HEK293 (cell line): ENCODE results near the gene RYR2.
"Not testable (repeated sequence)": the region's sequence is repeated elsewhere in the genome, so short reads cannot be mapped to it uniquely, and the experiment has no call there.

Experiments
- HOXD13 ChIP-seq: sonication (generic); formaldehyde crosslinking; IDR thresholded peaks from 2 replicates; pipeline ENCODE4 v1.8.0; 2022; ENCODE audit warnings: missing genetic modification reagents, borderline replicate concordance
- SETDB1 ChIP-seq: IDR thresholded peaks from one replicate; pipeline ENCODE4 v1.6.1; 2017; ENCODE audit warnings: mild to moderate bottlenecking, low read length, moderate library complexity, mixed read lengths; ENCODE audit not compliant: insufficient read length
- TCF7L2 ChIP-seq: IDR thresholded peaks from 2 replicates; pipeline ENCODE4 v1.6.1; 2011; ENCODE audit warnings: low read depth, mild to moderate bottlenecking, inconsistent platforms, low read length, moderate library complexity, borderline replicate concordance
- ZBTB48 ChIP-seq: fragments of 450-650 bp; formaldehyde crosslinking; IDR thresholded peaks from 2 replicates; pipeline ENCODE4 v1.5.1; 2016; ENCODE audit warnings: missing biosample characterization, missing genetic modification characterization
- ZFP37 ChIP-seq: fragments of 450-650 bp; formaldehyde crosslinking; IDR thresholded peaks from 2 replicates; pipeline ENCODE4 v1.5.1; 2016; ENCODE audit warnings: missing biosample characterization, missing genetic modification characterization
- ZNF10 ChIP-seq: fragments of 450-650 bp; formaldehyde crosslinking; IDR thresholded peaks from 2 replicates; pipeline ENCODE4 v1.5.1; 2017; ENCODE audit warnings: missing biosample characterization, missing genetic modification characterization
- ZNF132 ChIP-seq: fragments of 450-650 bp; formaldehyde crosslinking; IDR thresholded peaks from 2 replicates; pipeline ENCODE4 v1.5.1; 2017; ENCODE audit warnings: missing biosample characterization, missing genetic modification characterization, borderline replicate concordance
- ZNF776 ChIP-seq: fragments of 450-650 bp; formaldehyde crosslinking; IDR thresholded peaks from 2 replicates; pipeline ENCODE4 v1.5.0; 2017; ENCODE audit warnings: missing biosample characterization, missing genetic modification characterization, borderline replicate concordance
- ZNF830 ChIP-seq: fragments of 450-650 bp; IDR thresholded peaks from 2 replicates; pipeline ENCODE4 v1.5.0; 2018; ENCODE audit warnings: missing biosample characterization, missing genetic modification characterization, low read depth, mild to moderate bottlenecking, moderate library complexity
- TF ChIP-seq, protein P1 (sequence below): fragments of 450-650 bp; formaldehyde crosslinking; IDR thresholded peaks from 2 replicates; pipeline ENCODE4 v1.5.1; 2016; ENCODE audit warnings: missing biosample characterization, missing genetic modification characterization
- TF ChIP-seq, protein P2 (sequence below): fragments of 450-650 bp; formaldehyde crosslinking; IDR thresholded peaks from 2 replicates; pipeline ENCODE4 v1.5.1; 2016; ENCODE audit warnings: missing biosample characterization, missing genetic modification characterization, low read depth
- TF ChIP-seq, protein P3 (sequence below): fragments of 450-650 bp; formaldehyde crosslinking; IDR thresholded peaks from 2 replicates; pipeline ENCODE4 v1.5.1; 2016; ENCODE audit warnings: missing biosample characterization, missing genetic modification characterization
- TF ChIP-seq, protein P4 (sequence below): fragments of 450-650 bp; formaldehyde crosslinking; IDR thresholded peaks from 2 replicates; pipeline ENCODE4 v1.5.1; 2016; ENCODE audit warnings: missing biosample characterization, missing genetic modification characterization, low read depth

DNA sequence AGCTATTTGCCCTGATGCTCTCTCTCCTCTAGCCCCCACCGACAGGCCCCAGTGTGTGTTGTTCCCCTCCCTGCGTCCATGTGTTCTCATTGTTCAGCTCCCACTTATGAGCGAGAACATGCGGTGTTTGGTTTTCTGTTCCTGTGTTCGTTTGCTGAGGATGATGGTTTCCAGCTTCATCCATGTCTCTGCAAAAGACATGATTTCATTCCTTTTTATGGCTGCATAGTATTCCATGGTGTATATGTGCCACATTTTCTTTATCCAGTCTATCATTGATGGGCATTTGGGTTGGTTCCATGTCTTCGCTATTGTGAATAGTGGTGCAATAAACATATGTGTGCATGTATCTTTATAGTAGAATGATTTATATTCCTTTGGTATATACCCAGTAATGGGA, 110.0 kb downstream of the RYR2 start:
- TF ChIP-seq, protein P1, sequence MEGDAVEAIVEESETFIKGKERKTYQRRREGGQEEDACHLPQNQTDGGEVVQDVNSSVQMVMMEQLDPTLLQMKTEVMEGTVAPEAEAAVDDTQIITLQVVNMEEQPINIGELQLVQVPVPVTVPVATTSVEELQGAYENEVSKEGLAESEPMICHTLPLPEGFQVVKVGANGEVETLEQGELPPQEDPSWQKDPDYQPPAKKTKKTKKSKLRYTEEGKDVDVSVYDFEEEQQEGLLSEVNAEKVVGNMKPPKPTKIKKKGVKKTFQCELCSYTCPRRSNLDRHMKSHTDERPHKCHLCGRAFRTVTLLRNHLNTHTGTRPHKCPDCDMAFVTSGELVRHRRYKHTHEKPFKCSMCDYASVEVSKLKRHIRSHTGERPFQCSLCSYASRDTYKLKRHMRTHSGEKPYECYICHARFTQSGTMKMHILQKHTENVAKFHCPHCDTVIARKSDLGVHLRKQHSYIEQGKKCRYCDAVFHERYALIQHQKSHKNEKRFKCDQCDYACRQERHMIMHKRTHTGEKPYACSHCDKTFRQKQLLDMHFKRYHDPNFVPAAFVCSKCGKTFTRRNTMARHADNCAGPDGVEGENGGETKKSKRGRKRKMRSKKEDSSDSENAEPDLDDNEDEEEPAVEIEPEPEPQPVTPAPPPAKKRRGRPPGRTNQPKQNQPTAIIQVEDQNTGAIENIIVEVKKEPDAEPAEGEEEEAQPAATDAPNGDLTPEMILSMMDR: not testable (repeated sequence)
- TF ChIP-seq ZBTB48 (tag by site-specific recombination); ZNF10; SETDB1; HOXD13 (CRISPR knock-in tag); ZFP37 (tag by site-specific recombination); TCF7L2; ZNF132 (tag by site-specific recombination); ZNF830 (tag by site-specific recombination); ZNF776 (tag by site-specific recombination): not testable (repeated sequence)
- TF ChIP-seq, protein P2, sequence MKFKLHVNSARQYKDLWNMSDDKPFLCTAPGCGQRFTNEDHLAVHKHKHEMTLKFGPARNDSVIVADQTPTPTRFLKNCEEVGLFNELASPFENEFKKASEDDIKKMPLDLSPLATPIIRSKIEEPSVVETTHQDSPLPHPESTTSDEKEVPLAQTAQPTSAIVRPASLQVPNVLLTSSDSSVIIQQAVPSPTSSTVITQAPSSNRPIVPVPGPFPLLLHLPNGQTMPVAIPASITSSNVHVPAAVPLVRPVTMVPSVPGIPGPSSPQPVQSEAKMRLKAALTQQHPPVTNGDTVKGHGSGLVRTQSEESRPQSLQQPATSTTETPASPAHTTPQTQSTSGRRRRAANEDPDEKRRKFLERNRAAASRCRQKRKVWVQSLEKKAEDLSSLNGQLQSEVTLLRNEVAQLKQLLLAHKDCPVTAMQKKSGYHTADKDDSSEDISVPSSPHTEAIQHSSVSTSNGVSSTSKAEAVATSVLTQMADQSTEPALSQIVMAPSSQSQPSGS (tag by site-specific recombination): not testable (repeated sequence)
- TF ChIP-seq, protein P3, sequence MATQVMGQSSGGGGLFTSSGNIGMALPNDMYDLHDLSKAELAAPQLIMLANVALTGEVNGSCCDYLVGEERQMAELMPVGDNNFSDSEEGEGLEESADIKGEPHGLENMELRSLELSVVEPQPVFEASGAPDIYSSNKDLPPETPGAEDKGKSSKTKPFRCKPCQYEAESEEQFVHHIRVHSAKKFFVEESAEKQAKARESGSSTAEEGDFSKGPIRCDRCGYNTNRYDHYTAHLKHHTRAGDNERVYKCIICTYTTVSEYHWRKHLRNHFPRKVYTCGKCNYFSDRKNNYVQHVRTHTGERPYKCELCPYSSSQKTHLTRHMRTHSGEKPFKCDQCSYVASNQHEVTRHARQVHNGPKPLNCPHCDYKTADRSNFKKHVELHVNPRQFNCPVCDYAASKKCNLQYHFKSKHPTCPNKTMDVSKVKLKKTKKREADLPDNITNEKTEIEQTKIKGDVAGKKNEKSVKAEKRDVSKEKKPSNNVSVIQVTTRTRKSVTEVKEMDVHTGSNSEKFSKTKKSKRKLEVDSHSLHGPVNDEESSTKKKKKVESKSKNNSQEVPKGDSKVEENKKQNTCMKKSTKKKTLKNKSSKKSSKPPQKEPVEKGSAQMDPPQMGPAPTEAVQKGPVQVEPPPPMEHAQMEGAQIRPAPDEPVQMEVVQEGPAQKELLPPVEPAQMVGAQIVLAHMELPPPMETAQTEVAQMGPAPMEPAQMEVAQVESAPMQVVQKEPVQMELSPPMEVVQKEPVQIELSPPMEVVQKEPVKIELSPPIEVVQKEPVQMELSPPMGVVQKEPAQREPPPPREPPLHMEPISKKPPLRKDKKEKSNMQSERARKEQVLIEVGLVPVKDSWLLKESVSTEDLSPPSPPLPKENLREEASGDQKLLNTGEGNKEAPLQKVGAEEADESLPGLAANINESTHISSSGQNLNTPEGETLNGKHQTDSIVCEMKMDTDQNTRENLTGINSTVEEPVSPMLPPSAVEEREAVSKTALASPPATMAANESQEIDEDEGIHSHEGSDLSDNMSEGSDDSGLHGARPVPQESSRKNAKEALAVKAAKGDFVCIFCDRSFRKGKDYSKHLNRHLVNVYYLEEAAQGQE (tag by site-specific recombination): not testable (repeated sequence)
- TF ChIP-seq, protein P4, sequence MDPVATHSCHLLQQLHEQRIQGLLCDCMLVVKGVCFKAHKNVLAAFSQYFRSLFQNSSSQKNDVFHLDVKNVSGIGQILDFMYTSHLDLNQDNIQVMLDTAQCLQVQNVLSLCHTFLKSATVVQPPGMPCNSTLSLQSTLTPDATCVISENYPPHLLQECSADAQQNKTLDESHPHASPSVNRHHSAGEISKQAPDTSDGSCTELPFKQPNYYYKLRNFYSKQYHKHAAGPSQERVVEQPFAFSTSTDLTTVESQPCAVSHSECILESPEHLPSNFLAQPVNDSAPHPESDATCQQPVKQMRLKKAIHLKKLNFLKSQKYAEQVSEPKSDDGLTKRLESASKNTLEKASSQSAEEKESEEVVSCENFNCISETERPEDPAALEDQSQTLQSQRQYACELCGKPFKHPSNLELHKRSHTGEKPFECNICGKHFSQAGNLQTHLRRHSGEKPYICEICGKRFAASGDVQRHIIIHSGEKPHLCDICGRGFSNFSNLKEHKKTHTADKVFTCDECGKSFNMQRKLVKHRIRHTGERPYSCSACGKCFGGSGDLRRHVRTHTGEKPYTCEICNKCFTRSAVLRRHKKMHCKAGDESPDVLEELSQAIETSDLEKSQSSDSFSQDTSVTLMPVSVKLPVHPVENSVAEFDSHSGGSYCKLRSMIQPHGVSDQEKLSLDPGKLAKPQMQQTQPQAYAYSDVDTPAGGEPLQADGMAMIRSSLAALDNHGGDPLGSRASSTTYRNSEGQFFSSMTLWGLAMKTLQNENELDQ (tag by site-specific recombination): not testable (repeated sequence)
